Activated naive CD8-positive, alpha-beta T cell treated with anti-CD3 and anti-CD28 coated beads, Interleukin-2, amount 50 U/mL, for 24 hours (primary cell): ENCODE data around the gene DACT3.
A peak's percentile ranks its signal among the peaks of the same experiment; 100 is the strongest.

Experiments
- ATAC-seq: fragments of 150-1000 bp; cut with Tn5 transposase; one replicate; pipeline ENCODE4 v1.10.0; 2021
- DNase-seq: peaks from one replicate; pipeline ENCODE4 v3.0.0; 2021
- H3K27ac Mint-ChIP-seq: one replicate; pipeline ENCODE4 v1.8.0; 2021; ENCODE audit warnings: mild to moderate bottlenecking, mixed read lengths
- H3K27me3 Mint-ChIP-seq: one replicate; pipeline ENCODE4 v1.8.0; 2021; ENCODE audit warnings: mixed read lengths
- H3K36me3 Mint-ChIP-seq: one replicate; pipeline ENCODE4 v1.8.0; 2021; ENCODE audit warnings: low read depth, mixed read lengths
- H3K4me1 Mint-ChIP-seq: one replicate; pipeline ENCODE4 v1.8.0; 2021; ENCODE audit warnings: mixed read lengths
- H3K4me3 Mint-ChIP-seq: one replicate; pipeline ENCODE4 v1.8.0; 2021; ENCODE audit warnings: mild to moderate bottlenecking, moderate library complexity, mixed read lengths
- H3K9me3 Mint-ChIP-seq: one replicate; pipeline ENCODE4 v1.8.0; 2021; ENCODE audit warnings: mixed read lengths

DACT3 gene

GRCh38 chr19:46654621-46655152 lies 6.3 kb downstream of the DACT3 start:
- Mint-ChIP-seq H3K27me3 (peaks cover 46% of the 10 kb centered on the region), H3K4me3 (no peak overlapping the region), H3K9me3 (no peaks in the 10 kb centered on the region), H3K4me1 (peaks cover 12% of the 10 kb centered on the region), H3K36me3 (no peaks in the 10 kb centered on the region), H3K27ac (no peak overlapping the region)
- ATAC-seq (no peak), DNase-seq (no peak)

- peaks cover 10% of the 10 kb centered on the region for H3K4me1 Mint-ChIP-seq
Observed at GRCh38 chr19:46650445-46650844, 10.5 kb downstream of the DACT3 start.

GRCh38 chr19:46648961-46649960 lies 11.7 kb downstream of the DACT3 start:
- H3K4me3 Mint-ChIP-seq: no peak overlapping the region
- H3K36me3 Mint-ChIP-seq: peaks cover 3% of the 10 kb centered on the region
- H3K4me1 Mint-ChIP-seq: peaks cover 10% of the 10 kb centered on the region
- H3K27me3 Mint-ChIP-seq: peaks cover 51% of the 10 kb centered on the region
- H3K27ac Mint-ChIP-seq: no peak overlapping the region
- DNase-seq: no peak
- ATAC-seq: no peak
- peaks cover 4% of the 10 kb centered on the region for H3K9me3 Mint-ChIP-seq

More at GRCh38 chr19:46650445-46650844, 10.5 kb downstream of the DACT3 start:
- no peak for DNase-seq
- Mint-ChIP-seq H3K9me3 (peaks cover 4% of the 10 kb centered on the region), H3K27me3 (peaks cover 52% of the 10 kb centered on the region), H3K4me3 (no peak overlapping the region), H3K27ac (no peak overlapping the region), H3K36me3 (peaks cover 3% of the 10 kb centered on the region)
- ATAC-seq: no peak

- Mint-ChIP-seq H3K4me3 (peak overlapping the region; percentile 2), H3K27me3 (peaks cover 48% of the 10 kb centered on the region), H3K4me1 (peaks cover 10% of the 10 kb centered on the region), H3K9me3 (peaks cover 4% of the 10 kb centered on the region), H3K36me3 (peaks cover 3% of the 10 kb centered on the region), H3K27ac (no peak overlapping the region)
- DNase-seq: no peak
- no peak for ATAC-seq
Observed at GRCh38 chr19:46648060-46648960, 12.7 kb downstream of the DACT3 start.

GRCh38 chr19:46646402-46646801 lies 14.6 kb downstream of the DACT3 start:
- ATAC-seq (no peak), DNase-seq (no peak)
- Mint-ChIP-seq H3K27me3 (peaks cover 42% of the 10 kb centered on the region), H3K4me1 (peaks cover 10% of the 10 kb centered on the region), H3K4me3 (no peak overlapping the region), H3K27ac (no peak overlapping the region), H3K36me3 (peaks cover 3% of the 10 kb centered on the region), H3K9me3 (peaks cover 4% of the 10 kb centered on the region)

- Mint-ChIP-seq H3K4me3 (no peak overlapping the region), H3K27ac (no peak overlapping the region), H3K9me3 (peaks cover 4% of the 10 kb centered on the region), H3K27me3 (peaks cover 34% of the 10 kb centered on the region), H3K4me1 (peaks cover 13% of the 10 kb centered on the region), H3K36me3 (peaks cover 3% of the 10 kb centered on the region)
- ATAC-seq (no peak), DNase-seq (no peak)
Observed at GRCh38 chr19:46644720-46645119, 16.3 kb downstream of the DACT3 start.

- no peaks in the 10 kb centered on the region for H3K9me3 Mint-ChIP-seq
- H3K36me3 Mint-ChIP-seq: no peaks in the 10 kb centered on the region
- peak overlapping the region; percentile 19 for H3K4me3 Mint-ChIP-seq
- H3K27ac Mint-ChIP-seq: peak overlapping the region; percentile 28
- H3K27me3 Mint-ChIP-seq: peaks cover 16% of the 10 kb centered on the region
- DNase-seq: no peak
- no peak for ATAC-seq
- H3K4me1 Mint-ChIP-seq: peaks cover 11% of the 10 kb centered on the region
Observed at GRCh38 chr19:46640656-46641055, 20.3 kb downstream of the DACT3 start.

GRCh38 chr19:46639358-46640182 lies 21.4 kb downstream of the DACT3 start:
- Mint-ChIP-seq H3K36me3 (no peaks in the 10 kb centered on the region), H3K27ac (no peak overlapping the region), H3K4me1 (peaks cover 16% of the 10 kb centered on the region), H3K27me3 (peaks cover 12% of the 10 kb centered on the region), H3K4me3 (no peak overlapping the region), H3K9me3 (no peaks in the 10 kb centered on the region)
- ATAC-seq: no peak
- peak; percentile 60 for DNase-seq

GRCh38 chr19:46637224-46637623 lies 23.8 kb downstream of the DACT3 start:
- Mint-ChIP-seq H3K4me1 (peaks cover 31% of the 10 kb centered on the region), H3K27me3 (peaks cover 10% of the 10 kb centered on the region), H3K27ac (no peak overlapping the region), H3K4me3 (no peak overlapping the region), H3K36me3 (peaks cover 9% of the 10 kb centered on the region), H3K9me3 (no peaks in the 10 kb centered on the region)
- DNase-seq: no peak
- ATAC-seq: no peak

- Mint-ChIP-seq H3K9me3 (no peaks in the 10 kb centered on the region), H3K4me1 (peaks cover 31% of the 10 kb centered on the region), H3K27ac (peak within 1 kb of the TSS; percentile 61), H3K27me3 (peaks cover 8% of the 10 kb centered on the region), H3K36me3 (peaks cover 9% of the 10 kb centered on the region), H3K4me3 (peak within 1 kb of the TSS; percentile 81)
- ATAC-seq: peak; percentile 4
- peak; percentile 55 for DNase-seq
Observed at GRCh38 chr19:46635920-46636761, 24.8 kb downstream of the DACT3 start, which contains the start of gene GNG8. TSS of gene GNG8 (minus strand) at chr19:46636202. CDS start at chr19:46634682, 1,520 bp downstream.

GRCh38 chr19:46634656-46635218 lies 26.2 kb downstream of the DACT3 start:
- H3K4me1 Mint-ChIP-seq: peaks cover 24% of the 10 kb centered on the region
- H3K9me3 Mint-ChIP-seq: no peaks in the 10 kb centered on the region
- H3K27me3 Mint-ChIP-seq: peaks cover 3% of the 10 kb centered on the region
- peaks cover 9% of the 10 kb centered on the region for H3K36me3 Mint-ChIP-seq
- ATAC-seq (no peak), DNase-seq (no peak)
- peak overlapping the region; percentile 81 for H3K4me3 Mint-ChIP-seq
- no peak overlapping the region for H3K27ac Mint-ChIP-seq

- DNase-seq (peak; percentile 97), ATAC-seq (peak; percentile 18)
- no peaks in the 10 kb centered on the region for H3K9me3 Mint-ChIP-seq
- H3K27me3 Mint-ChIP-seq: peaks cover 3% of the 10 kb centered on the region
- peaks cover 9% of the 10 kb centered on the region for H3K36me3 Mint-ChIP-seq
- peak overlapping the region; percentile 81 for H3K4me3 Mint-ChIP-seq
- peaks cover 22% of the 10 kb centered on the region for H3K4me1 Mint-ChIP-seq
- no peak overlapping the region for H3K27ac Mint-ChIP-seq
Observed at GRCh38 chr19:46634045-46634655, 26.8 kb downstream of the DACT3 start.
